ENCODE results near the gene PCSK2. TPM values are rescaled to one million over a fixed set of nuclear protein-coding genes. Genes with fewer than 3 reads are reported as not detected.

Gene PCSK2
- total and polyA plus RNA-seq, 2 donors (not counting 3 experiments of a cell fraction or from before 2014, with no cell fraction given): not detected

- Histone ChIP-seq H3K79me2 (ENCODE audit: control insufficient read depth, insufficient read depth, low read length) (no peaks in the 10 kb centered on the region), H3K9ac (replicated peaks; ENCODE audit: extremely low read depth, insufficient read depth, low read length) (no peak overlapping the region), H3K27ac (ENCODE audit: insufficient read depth, low read depth, low read length) (no peak overlapping the region), H3K4me3 (replicated peaks in 1 of 3; ENCODE audit: insufficient read depth in 1 of 3, low read depth in 1 of 3, low read length in 3 of 3) (no peak overlapping the region), H4K20me1 (replicated peaks; ENCODE audit: control insufficient read depth, extremely low read depth, insufficient read depth, low read length) (no peaks in the 10 kb centered on the region), H3K9me1 (replicated peaks; ENCODE audit: control insufficient read depth, extremely low read depth, insufficient read depth, low read length) (no peaks in the 10 kb centered on the region), H3K36me3 (ENCODE audit: control insufficient read depth in 2 of 2, extremely low read depth in 1 of 2, insufficient read depth in 2 of 2, low read length in 2 of 2) (no peaks in the 10 kb centered on the region), H3K27me3 (ENCODE audit: control insufficient read depth in 2 of 2, insufficient read depth in 2 of 2, low read length in 2 of 2) (peaks cover 0 to 5% of the 10 kb centered on the region in 2 experiments), H3K4me1 (ENCODE audit: control insufficient read depth, extremely low read depth, insufficient read depth, low read length) (no peaks in the 10 kb centered on the region), H3K4me2 (ENCODE audit: insufficient read depth, low read length) (no peak overlapping the region), H2AFZ (ENCODE audit: low read depth, low read length) (no peak overlapping the region), H3K9me3 (replicated peaks; ENCODE audit: control insufficient read depth, insufficient read depth, low read length) (no peaks in the 10 kb centered on the region)
- no TSS peak for BruUV-seq (replicated peaks)
- TF ChIP-seq MAX (IDR thresholded peaks at IDR 0.05; ENCODE audit: insufficient read depth, insufficient read length): no peak
- dilution Hi-C loops (cut with MboI; ENCODE audit: extremely low pct_ligation_motif_present, low sequenced_read_pairs) (loop anchor here (25.0 kb wide), 1 partner anchor 636 kb away; no protein-coding TSS in a partner anchor), intact Hi-C loops (cut with micrococcal nuclease) (no loop called here)
- DNase-seq (ENCODE audit: low read depth, low spot score) (no peak), FAIRE-seq (no peak)
- ChIA-PET POLR2A (no interaction called here), CTCF (interaction anchor here (1.5 to 3.6 kb wide), 2 partner anchors 16 to 644 kb away, joined by 4 to 17 read pairs; no protein-coding TSS in a partner anchor)
Observed at GRCh38 chr20:17448071-17448470, 221.2 kb downstream of the PCSK2 start.

GRCh38 chr20:17449031-17449430 is 222.2 kb downstream of the PCSK2 start:
- H3K9me3 ChIP-seq (replicated peaks; ENCODE audit: control insufficient read depth, insufficient read depth, low read length): no peaks in the 10 kb centered on the region
- H3K9ac ChIP-seq (replicated peaks; ENCODE audit: extremely low read depth, insufficient read depth, low read length): no peak overlapping the region
- ChIA-PET CTCF (interaction anchor here (1.5 to 3.6 kb wide), 2 partner anchors 17 to 645 kb away, joined by 4 to 17 read pairs; no protein-coding TSS in a partner anchor), POLR2A (no interaction called here)
- no peak overlapping the region for H3K4me2 ChIP-seq (ENCODE audit: insufficient read depth, low read length)
- TF ChIP-seq JUN (IDR thresholded peaks at IDR 0.05; ENCODE audit: borderline replicate concordance, insufficient read depth, insufficient read length, low read depth): no peak
- no peak for TF ChIP-seq FOS (IDR thresholded peaks at IDR 0.05; ENCODE audit: borderline replicate concordance, insufficient read depth, low read length)
- TF ChIP-seq CTCF (IDR thresholded peaks at IDR 0.05; ENCODE audit: extremely low read depth in 1 of 2, insufficient read depth in 1 of 2, low read depth in 1 of 2, low read length in 2 of 2): no peak
- no peak for TF ChIP-seq MAX (IDR thresholded peaks at IDR 0.05; ENCODE audit: insufficient read depth, insufficient read length)
- no peak for TF ChIP-seq POLR2AphosphoS5 (IDR thresholded peaks at IDR 0.05; ENCODE audit: insufficient read depth, low read depth, low read length)
- TF ChIP-seq POLR2A (IDR thresholded peaks at IDR 0.05; ENCODE audit: low read depth, low read length): no peak
- TF ChIP-seq GATA2 (IDR thresholded peaks at IDR 0.05; ENCODE audit: insufficient read depth, insufficient read length, low read depth, low read length): no peak
- no peak for TF ChIP-seq MYC (IDR thresholded peaks at IDR 0.05; ENCODE audit: low read depth, low read length)
- no peak for TF ChIP-seq EZH2 (IDR thresholded peaks at IDR 0.05; ENCODE audit: borderline replicate concordance, low read depth, low read length, severe bottlenecking)
- H3K9me1 ChIP-seq (replicated peaks; ENCODE audit: control insufficient read depth, extremely low read depth, insufficient read depth, low read length): no peaks in the 10 kb centered on the region
- no TSS peak for BruUV-seq (replicated peaks)
- FAIRE-seq (no peak), DNase-seq (ENCODE audit: low read depth, low spot score) (no peak)
- intact Hi-C loops (cut with micrococcal nuclease) (no loop called here), dilution Hi-C loops (cut with MboI; ENCODE audit: extremely low pct_ligation_motif_present, low sequenced_read_pairs) (loop anchor here (25.0 kb wide), 1 partner anchor 637 kb away; no protein-coding TSS in a partner anchor)
- no peak overlapping the region for H3K4me3 ChIP-seq (replicated peaks in 1 of 3; ENCODE audit: insufficient read depth in 1 of 3, low read depth in 1 of 3, low read length in 3 of 3)
- H3K27ac ChIP-seq (ENCODE audit: insufficient read depth, low read depth, low read length): no peak overlapping the region
- H4K20me1 ChIP-seq (replicated peaks; ENCODE audit: control insufficient read depth, extremely low read depth, insufficient read depth, low read length): no peaks in the 10 kb centered on the region
- H3K79me2 ChIP-seq (ENCODE audit: control insufficient read depth, insufficient read depth, low read length): no peaks in the 10 kb centered on the region
- no peak overlapping the region for H2AFZ ChIP-seq (ENCODE audit: low read depth, low read length)
- H3K4me1 ChIP-seq (ENCODE audit: control insufficient read depth, extremely low read depth, insufficient read depth, low read length): no peaks in the 10 kb centered on the region
- H3K27me3 ChIP-seq (ENCODE audit: control insufficient read depth in 2 of 2, insufficient read depth in 2 of 2, low read length in 2 of 2): peaks cover 0 to 5% of the 10 kb centered on the region in 2 experiments
- no peaks in the 10 kb centered on the region for H3K36me3 ChIP-seq (ENCODE audit: control insufficient read depth in 2 of 2, extremely low read depth in 1 of 2, insufficient read depth in 2 of 2, low read length in 2 of 2)

Measured in endothelial cell of umbilical vein (primary cell).